Hindlimb muscle (tissue), 1 donor: Measurements from ENCODE around the gene MEGF8. TPM values are rescaled to one million over a fixed set of nuclear protein-coding genes. Genes with fewer than 3 reads are reported as not detected.

ENCODE experiments used
- DNase-seq: peaks from one replicate; pipeline ENCODE4 v3.0.0-alpha.2; 2013
- polyA plus RNA-seq: library from polyadenylated mRNA; unstranded; fragments of 120-200 nt; gene quantifications from one replicate; pipeline ENCODE4 v1.2.1, GENCODE V29; 2013; ENCODE audit not compliant: insufficient read length

MEGF8 gene
- polyA plus RNA-seq, 1 donor, result 30.9 TPM

GRCh38 chr19:42360787-42361544, 35.5 kb downstream of the MEGF8 start:
- DNase-seq, result no peak

- DNase-seq, result no peak
These were observed 36.1 kb downstream of the MEGF8 start for GRCh38 chr19:42361545-42361910.

GRCh38 chr19:42362342-42362741, 36.9 kb downstream of the MEGF8 start:
- no peak for DNase-seq

- DNase-seq, result no peak
These were observed 37.5 kb downstream of the MEGF8 start for GRCh38 chr19:42362891-42363440.

- no peak for DNase-seq
These were observed 38.3 kb downstream of the MEGF8 start for GRCh38 chr19:42363614-42364346.

- DNase-seq, result no peak
These were observed 41.2 kb downstream of the MEGF8 start for GRCh38 chr19:42366673-42367072.

GRCh38 chr19:42367929-42368328, 42.5 kb downstream of the MEGF8 start:
- DNase-seq, result no peak

GRCh38 chr19:42368360-42368759, 42.9 kb downstream of the MEGF8 start:
- no peak for DNase-seq

- no peak for DNase-seq
These were observed 43.3 kb downstream of the MEGF8 start for GRCh38 chr19:42368765-42369164.

- DNase-seq, result no peak
These were observed 44.1 kb downstream of the MEGF8 start for GRCh38 chr19:42369433-42370067.

- no peak for DNase-seq
These were observed 44.7 kb downstream of the MEGF8 start for GRCh38 chr19:42370068-42370520.

- peak; percentile 29 for DNase-seq
These were observed 45.3 kb downstream of the MEGF8 start for GRCh38 chr19:42370626-42371175.

- no peak for DNase-seq
These were observed 49.5 kb downstream of the MEGF8 start for GRCh38 chr19:42374826-42375376.

GRCh38 chr19:42375415-42376176, 50.2 kb downstream of the MEGF8 start:
- DNase-seq, result no peak

- DNase-seq, result no peak
These were observed 50.7 kb downstream of the MEGF8 start for GRCh38 chr19:42376177-42376555.

GRCh38 chr19:42378225-42379215, 53.1 kb downstream of the MEGF8 start:
- no peak for DNase-seq

- no peak for DNase-seq
These were observed 54.7 kb downstream of the MEGF8 start for GRCh38 chr19:42380155-42380554.

GRCh38 chr19:42386974-42387707, 61.7 kb downstream of the MEGF8 start:
- peak; percentile 42 for DNase-seq

- DNase-seq, result no peak
These were observed 63.5 kb downstream of the MEGF8 start for GRCh38 chr19:42388851-42389489.
